Ovary (tissue), 9 donors: ENCODE measurements around the gene GDF11. TPM values are rescaled to one million over a fixed set of nuclear protein-coding genes. Genes with fewer than 3 reads are reported as not detected.

Experiments used
- DNase-seq, 5 donors: peaks; one replicate each; pipeline ENCODE4 v3.0.0-alpha.2; 2019 to 2020
- H3K27ac ChIP-seq, 2 donors: fragments of 200-600 bp; one replicate each; pipeline versions ENCODE4 v1.5.1 to v1.8.0; 2019 to 2022
- H3K27me3 ChIP-seq: fragments of 200-600 bp; one replicate; pipeline ENCODE4 v1.8.0; 2022
- H3K36me3 ChIP-seq: fragments of 200-600 bp; sonication (generic); one replicate; pipeline ENCODE4 v1.5.1; 2019
- H3K4me1 ChIP-seq: one replicate; pipeline ENCODE4 v1.8.1; 2013; ENCODE audit warnings: mild to moderate bottlenecking, moderate library complexity; ENCODE audit not compliant: insufficient read depth
- H3K4me3 ChIP-seq: fragments of 200-600 bp; sonication (generic); one replicate; pipeline ENCODE4 v1.5.1; 2017
- H3K9me3 ChIP-seq, 2 donors: fragments of 200-600 bp in 1 of 2; sonication (generic) in 1 of 2; one replicate each; pipeline versions ENCODE4 v1.5.1 to v1.8.1; 2013 to 2019; ENCODE audit warnings: mild to moderate bottlenecking in 1 of 2, moderate library complexity in 1 of 2
- CTCF ChIP-seq, 3 donors: fragments of 450-650 bp in 2 of 3; fragments of 200-600 bp in 1 of 3; IDR thresholded peaks; one replicate each; pipeline versions ENCODE4 v1.5.1 to v1.8.0; 2016 to 2022; ENCODE audit warnings: antibody characterized with exemption in 3 of 3, mild to moderate bottlenecking in 1 of 3
- EP300 ChIP-seq: sonication (generic); formaldehyde crosslinking; IDR thresholded peaks from one replicate; pipeline ENCODE4 v1.6.1; 2017; ENCODE audit warnings: antibody characterized with exemption
- POLR2A ChIP-seq: fragments of 450-650 bp; IDR thresholded peaks from one replicate; pipeline ENCODE4 v1.6.1; 2017; ENCODE audit warnings: antibody characterized with exemption, mild to moderate bottlenecking, moderate library complexity
- WGBS, 3 donors: extraction: QIAGEN DNeasy Blood & Tissue Kit in 1 of 3; methylation state at CpG; one replicate each; pipeline versions ENCODE4 v1.1.5 to v1.1.7; 2013 to 2017; 5-methylcytosine and 5-hydroxymethylcytosine counted together
- intact Hi-C, 4 donors: fragments of 100-400 bp; cut with DNase I; formaldehyde crosslinking; loops; one replicate each; pipeline versions ENCODE4 v1.11.0 to v1.15.1; 2022 to 2023
- polyA plus RNA-seq, 2 donors: library from polyadenylated mRNA; stranded (reverse); fragments of 200-250 nt in 1 of 2; fragments of 350-450 nt in 1 of 2; fragmentation: Illumina TruSeq in 1 of 2; extraction: RNeasy Lipid Tissue Mini Kit (QIAGEN cat#74804) in 1 of 2; gene quantifications; one replicate each; pipeline ENCODE4 v1.2.3, GENCODE V29; 2013 to 2014
- small RNA-seq: library from RNA; depleted of rRNA; stranded (forward); fragments of <200 nt; gene quantifications from one replicate; pipeline ENCODE3, GENCODE V24; 2016
- total RNA-seq, 7 donors: library from RNA; depleted of rRNA in 2 of 7; stranded (reverse); fragments of >200 nt in 2 of 7; fragmentation: NEBNext Ultra II Directional in 3 of 7; extraction: Animal tissue kit (Norgen Biotek cat#: 25700) in 3 of 7; gene quantifications; one replicate each; pipeline versions ENCODE4 v1.1.0 to v1.2.4, GENCODE V29; 2016 to 2023
- donor health status: DM: no; HTN: no; CAD: no; lungs with moderate emphysema.
- donor health status: DM: no; HTN: no; CAD: no.
- donor health status: Bipolar disorder and iron deficiency.
- donor health status: DM: yes; HTN: yes; CAD: no.
- donor health status: DM: no; HTN: no; CAD: no.
- donor health status: DM: yes; HTN: yes; CAD: no.

The GDF11 gene
- total and polyA plus RNA-seq, 9 donors: 2.2 to 27.7 (median 9.8) TPM

GRCh38 chr12:55789893-55790292, 47.0 kb downstream of the GDF11 start:
- Histone ChIP-seq H3K4me3 (no peak overlapping the region), H3K27ac (no peak overlapping the region), H3K36me3 (no peaks in the 10 kb centered on the region), H3K4me1 (no peaks in the 10 kb centered on the region), H3K9me3 (no peaks in the 10 kb centered on the region), H3K27me3 (no peaks in the 10 kb centered on the region)
- intact Hi-C loops: loop anchor here in 1 of 4 donors (10.0 kb wide), 1 partner anchor 45 kb away; the partner anchor contains the start of gene GDF11
- no peak for DNase-seq
- no peak for TF ChIP-seq CTCF (IDR thresholded peaks at IDR 0.05)
- WGBS, 3 donors: 89 to 92% (median 91%) methylated on average over 4 of the region's 4 CpGs

- H3K36me3 ChIP-seq: no peaks in the 10 kb centered on the region
- TF ChIP-seq EP300 (no peak), POLR2A (no peak)
- H3K4me3 ChIP-seq: no peak overlapping the region
- H3K9me3 ChIP-seq: no peaks in the 10 kb centered on the region
- no peaks in the 10 kb centered on the region for H3K4me1 ChIP-seq
- DNase-seq: no peak
- H3K27me3 ChIP-seq: no peaks in the 10 kb centered on the region
- intact Hi-C loops: loop anchor here in 1 of 4 donors (10.0 kb wide), 1 partner anchor 51 kb away; the partner anchor contains the start of gene GDF11
- no peak overlapping the region for H3K27ac ChIP-seq
Observed at GRCh38 chr12:55795950-55796349, 53.0 kb downstream of the GDF11 start.

GRCh38 chr12:55797068-55797467, 54.1 kb downstream of the GDF11 start:
- Histone ChIP-seq H3K27me3 (no peaks in the 10 kb centered on the region), H3K36me3 (no peaks in the 10 kb centered on the region), H3K27ac (no peak overlapping the region), H3K4me1 (no peaks in the 10 kb centered on the region), H3K9me3 (no peaks in the 10 kb centered on the region), H3K4me3 (no peak overlapping the region)
- TF ChIP-seq CTCF (IDR thresholded peaks at IDR 0.05) (no peak), POLR2A (no peak), EP300 (no peak)
- WGBS, 3 donors: 43 to 51% (median 47%) methylated on average over 5 of the region's 5 CpGs
- DNase-seq: no peak
- intact Hi-C loops: loop anchor here in 1 of 4 donors (10.0 kb wide), 1 partner anchor 52 kb away; the partner anchor contains the start of gene GDF11

- no peak for DNase-seq
- intact Hi-C loops: loop anchor here in 1 of 4 donors (10.0 kb wide), 1 partner anchor 53 kb away; the partner anchor contains the start of gene GDF11
- no peaks in the 10 kb centered on the region for H3K36me3 ChIP-seq
- no peaks in the 10 kb centered on the region for H3K4me1 ChIP-seq
- H3K27me3 ChIP-seq: no peaks in the 10 kb centered on the region
- no peak overlapping the region for H3K27ac ChIP-seq
- 81 to 84% (median 82%) methylated on average over 4 of the region's 4 CpGs for WGBS, 3 donors
- no peaks in the 10 kb centered on the region for H3K9me3 ChIP-seq
- no peak for TF ChIP-seq EP300
- TF ChIP-seq CTCF (IDR thresholded peaks at IDR 0.05): no peak
- no peak for TF ChIP-seq POLR2A
- H3K4me3 ChIP-seq: no peak overlapping the region
Observed at GRCh38 chr12:55797550-55797949, 54.6 kb downstream of the GDF11 start.

Small RNA genes lying within 50 kb of the gene (small RNA-seq; reads per million reads assigned to genes)
- not detected for gene AC009779.1
- gene RF00017: not detected

Other genes with a start within 250 kb of the GDF11 start
- not detected for gene OR6C4, start 193.5 kb upstream of the GDF11 start, total RNA-seq
- not detected for gene OR6C4, start 193.5 kb upstream of the GDF11 start, polyA plus RNA-seq
- not detected for gene OR2AP1, start 170.7 kb upstream of the GDF11 start, total RNA-seq
- gene OR2AP1, start 170.7 kb upstream of the GDF11 start, polyA plus RNA-seq: not detected
- not detected for gene OR10P1, start 106.2 kb upstream of the GDF11 start, total RNA-seq
- not detected for gene OR10P1, start 106.2 kb upstream of the GDF11 start, polyA plus RNA-seq
- 10 to 100 TPM in 5 of 7 donors, 1 to 10 TPM in 2; 4.9 to 69.6 (median 25.9) TPM for gene ITGA7, start 35.2 kb upstream of the GDF11 start, total RNA-seq
- gene ITGA7, start 35.2 kb upstream of the GDF11 start, polyA plus RNA-seq: 10 to 100 TPM; 19.5 to 38.3 TPM
- gene BLOC1S1, start 27.1 kb upstream of the GDF11 start, total RNA-seq: 100 to 1,000 TPM in 4 of 7 donors, 10 to 100 TPM in 3; 96.0 to 143 (median 120) TPM
- gene BLOC1S1, start 27.1 kb upstream of the GDF11 start, polyA plus RNA-seq: 100 to 1,000 TPM; 101 to 214 TPM
- 1 to 10 TPM; 3.7 to 8.9 (median 7.2) TPM for gene RDH5, start 22.7 kb upstream of the GDF11 start, total RNA-seq
- gene RDH5, start 22.7 kb upstream of the GDF11 start, polyA plus RNA-seq: 1 to 10 TPM; 5.1 to 5.9 TPM
- 100 to 1,000 TPM; 406 to 954 (median 762) TPM for gene CD63, start 14.1 kb upstream of the GDF11 start, total RNA-seq
- 1,000 to 10,000 TPM in 1 of 2 donors, 100 to 1,000 TPM in 1; 676 to 1,943 TPM for gene CD63, start 14.1 kb upstream of the GDF11 start, polyA plus RNA-seq
- gene SARNP, start 74.6 kb downstream of the GDF11 start, total RNA-seq: 10 to 100 TPM; 48.0 to 60.8 (median 58.6) TPM
- 10 to 100 TPM; 71.6 to 89.3 TPM for gene SARNP, start 74.6 kb downstream of the GDF11 start, polyA plus RNA-seq
- gene ORMDL2, start 74.9 kb downstream of the GDF11 start, total RNA-seq: 10 to 100 TPM in 6 of 7 donors, 1 to 10 TPM in 1; 8.6 to 38.9 (median 20.8) TPM
- gene ORMDL2, start 74.9 kb downstream of the GDF11 start, polyA plus RNA-seq: 10 to 100 TPM; 15.7 to 35.5 TPM
- 10 to 100 TPM; 15.7 to 32.8 (median 23.0) TPM for gene DNAJC14, start 86.5 kb downstream of the GDF11 start, total RNA-seq
- gene DNAJC14, start 86.5 kb downstream of the GDF11 start, polyA plus RNA-seq: 10 to 100 TPM; 19.3 to 26.8 TPM
- 10 to 100 TPM in 6 of 7 donors, 1 to 10 TPM in 1; 3.6 to 42.7 (median 23.3) TPM for gene MMP19, start 99.8 kb downstream of the GDF11 start, total RNA-seq
- gene MMP19, start 99.8 kb downstream of the GDF11 start, polyA plus RNA-seq: 10 to 100 TPM; 11.3 to 23.3 TPM
- 10 to 100 TPM; 18.9 to 25.7 (median 21.7) TPM for gene PYM1, start 184.8 kb downstream of the GDF11 start, total RNA-seq
- gene PYM1, start 184.8 kb downstream of the GDF11 start, polyA plus RNA-seq: 10 to 100 TPM; 22.5 to 25.2 TPM
- gene DGKA, start 188.0 kb downstream of the GDF11 start, total RNA-seq: 10 to 100 TPM; 13.3 to 50.1 (median 26.0) TPM
- 10 to 100 TPM; 15.7 to 40.4 TPM for gene DGKA, start 188.0 kb downstream of the GDF11 start, polyA plus RNA-seq
- gene PMEL, start 222.9 kb downstream of the GDF11 start, total RNA-seq: 10 to 100 TPM in 1 of 7 donors, 1 to 10 TPM in 6; 2.0 to 11.5 (median 3.7) TPM
- gene PMEL, start 222.9 kb downstream of the GDF11 start, polyA plus RNA-seq: 1 to 10 TPM; 2.0 to 2.7 TPM
- 10 to 100 TPM; 18.3 to 33.9 (median 31.3) TPM for gene CDK2, start 223.7 kb downstream of the GDF11 start, total RNA-seq
- gene CDK2, start 223.7 kb downstream of the GDF11 start, polyA plus RNA-seq: 10 to 100 TPM; 21.7 to 21.8 TPM
- gene RAB5B, start 231.0 kb downstream of the GDF11 start, total RNA-seq: 100 to 1,000 TPM in 5 of 7 donors, 10 to 100 TPM in 2; 60.4 to 136 (median 117) TPM
- 100 to 1,000 TPM in 1 of 2 donors, 10 to 100 TPM in 1; 81.7 to 217 TPM for gene RAB5B, start 231.0 kb downstream of the GDF11 start, polyA plus RNA-seq